VCaP (cell line): Measurements from ENCODE around the gene MMP15.

Source experiments
- H3K27ac ChIP-seq: fragments of 450-650 bp; 2 replicates; pipeline ENCODE4 v1.5.1; 2017
- TF ChIP-seq, protein P1 (sequence below): fragments of 450-650 bp; conservative IDR thresholded peaks from 2 replicates; pipeline ENCODE4 v1.5.1; 2017; ENCODE audit warnings: mild to moderate bottlenecking, moderate library complexity

MMP15 gene

DNA sequence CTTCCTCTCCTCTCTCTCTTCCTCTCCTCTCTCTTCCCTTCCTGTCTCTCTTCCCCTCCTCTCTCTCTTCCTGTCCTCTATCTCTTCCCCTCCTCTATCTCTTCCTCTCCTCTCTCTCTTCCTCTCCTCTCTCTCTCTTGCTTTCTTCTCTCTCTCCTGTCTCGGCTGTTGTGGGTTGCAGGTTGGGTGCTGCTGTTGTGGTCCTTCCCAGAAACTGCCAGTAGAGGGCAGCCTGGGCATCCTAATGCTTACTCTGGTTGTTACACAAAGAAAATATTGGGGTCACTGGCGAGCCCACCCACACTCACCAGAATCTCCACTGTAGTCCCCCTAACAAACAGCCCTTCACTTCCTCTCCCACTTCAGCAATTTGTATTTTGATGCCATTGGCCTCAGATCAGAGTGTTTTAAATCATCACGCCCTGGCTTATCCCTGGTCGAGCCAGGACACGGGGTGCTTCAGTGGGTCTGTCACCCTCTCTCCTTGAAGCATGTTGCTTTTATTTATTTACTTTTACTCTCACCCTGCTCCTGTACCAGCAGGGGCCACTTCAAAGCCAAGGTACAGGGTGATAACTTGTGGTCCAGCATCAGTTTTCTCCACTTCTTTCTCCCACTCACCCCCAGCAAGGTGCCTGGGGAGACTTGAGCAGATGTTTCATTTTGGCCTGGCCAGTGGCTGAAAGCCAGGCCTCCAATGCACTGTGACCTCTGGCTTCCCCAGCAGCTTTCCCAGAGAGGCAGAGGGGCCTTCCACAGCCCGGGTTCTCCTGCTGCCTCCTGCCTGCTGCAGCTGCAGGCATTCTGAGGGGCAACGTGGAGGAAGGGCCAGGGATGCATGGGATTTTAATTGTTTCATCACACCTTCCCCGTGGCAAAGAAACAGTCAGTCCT, 4.7 kb upstream of the MMP15 start:
- TF ChIP-seq, protein P1, sequence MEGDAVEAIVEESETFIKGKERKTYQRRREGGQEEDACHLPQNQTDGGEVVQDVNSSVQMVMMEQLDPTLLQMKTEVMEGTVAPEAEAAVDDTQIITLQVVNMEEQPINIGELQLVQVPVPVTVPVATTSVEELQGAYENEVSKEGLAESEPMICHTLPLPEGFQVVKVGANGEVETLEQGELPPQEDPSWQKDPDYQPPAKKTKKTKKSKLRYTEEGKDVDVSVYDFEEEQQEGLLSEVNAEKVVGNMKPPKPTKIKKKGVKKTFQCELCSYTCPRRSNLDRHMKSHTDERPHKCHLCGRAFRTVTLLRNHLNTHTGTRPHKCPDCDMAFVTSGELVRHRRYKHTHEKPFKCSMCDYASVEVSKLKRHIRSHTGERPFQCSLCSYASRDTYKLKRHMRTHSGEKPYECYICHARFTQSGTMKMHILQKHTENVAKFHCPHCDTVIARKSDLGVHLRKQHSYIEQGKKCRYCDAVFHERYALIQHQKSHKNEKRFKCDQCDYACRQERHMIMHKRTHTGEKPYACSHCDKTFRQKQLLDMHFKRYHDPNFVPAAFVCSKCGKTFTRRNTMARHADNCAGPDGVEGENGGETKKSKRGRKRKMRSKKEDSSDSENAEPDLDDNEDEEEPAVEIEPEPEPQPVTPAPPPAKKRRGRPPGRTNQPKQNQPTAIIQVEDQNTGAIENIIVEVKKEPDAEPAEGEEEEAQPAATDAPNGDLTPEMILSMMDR = peak; percentile 74
- peak overlapping the region; percentile 84 for H3K27ac ChIP-seq

DNA sequence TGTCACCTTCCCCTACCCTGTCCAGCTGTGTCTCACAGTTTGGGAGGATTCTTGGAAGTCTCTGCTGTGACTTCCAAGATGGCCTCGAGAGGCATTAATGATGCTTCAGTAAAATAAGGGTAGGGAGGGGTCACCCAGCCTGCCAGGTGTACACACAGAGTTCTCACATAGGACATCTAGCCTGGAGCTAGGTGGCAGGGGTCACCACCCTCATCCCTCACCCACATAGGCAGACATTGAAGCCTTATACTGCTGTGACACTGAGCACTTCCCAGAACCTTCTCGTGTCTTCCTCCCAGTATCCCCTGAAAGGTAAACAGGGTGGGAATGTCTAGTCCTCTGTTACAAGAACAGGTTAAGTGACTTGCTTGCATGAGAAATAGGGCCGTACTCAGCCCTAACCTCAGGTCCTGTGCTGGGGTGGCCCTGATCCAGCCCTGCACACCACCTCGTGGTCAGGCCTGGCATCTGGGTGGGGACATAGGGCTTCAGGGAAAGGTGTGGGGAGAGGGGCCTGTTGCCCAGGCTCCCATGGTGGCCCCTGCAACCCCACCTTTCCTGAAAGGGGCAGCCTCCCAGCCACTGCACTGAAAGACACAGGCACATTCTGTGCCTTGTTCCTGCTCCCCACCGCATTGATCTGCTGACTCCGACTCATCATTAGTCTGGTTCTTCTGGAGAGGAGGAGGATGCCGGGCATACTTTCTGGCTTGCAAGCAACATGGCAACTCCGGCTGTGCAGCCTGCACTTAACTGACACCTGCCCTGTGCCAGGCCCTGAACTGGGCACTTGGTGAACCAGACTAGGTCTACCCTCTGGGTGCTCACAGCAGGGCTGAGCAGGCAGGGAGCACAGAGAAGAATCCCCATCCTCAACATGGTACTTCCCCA, 3.6 kb upstream of the MMP15 start:
- peak overlapping the region; percentile 84 for H3K27ac ChIP-seq
- TF ChIP-seq, protein P1 = no peak

DNA sequence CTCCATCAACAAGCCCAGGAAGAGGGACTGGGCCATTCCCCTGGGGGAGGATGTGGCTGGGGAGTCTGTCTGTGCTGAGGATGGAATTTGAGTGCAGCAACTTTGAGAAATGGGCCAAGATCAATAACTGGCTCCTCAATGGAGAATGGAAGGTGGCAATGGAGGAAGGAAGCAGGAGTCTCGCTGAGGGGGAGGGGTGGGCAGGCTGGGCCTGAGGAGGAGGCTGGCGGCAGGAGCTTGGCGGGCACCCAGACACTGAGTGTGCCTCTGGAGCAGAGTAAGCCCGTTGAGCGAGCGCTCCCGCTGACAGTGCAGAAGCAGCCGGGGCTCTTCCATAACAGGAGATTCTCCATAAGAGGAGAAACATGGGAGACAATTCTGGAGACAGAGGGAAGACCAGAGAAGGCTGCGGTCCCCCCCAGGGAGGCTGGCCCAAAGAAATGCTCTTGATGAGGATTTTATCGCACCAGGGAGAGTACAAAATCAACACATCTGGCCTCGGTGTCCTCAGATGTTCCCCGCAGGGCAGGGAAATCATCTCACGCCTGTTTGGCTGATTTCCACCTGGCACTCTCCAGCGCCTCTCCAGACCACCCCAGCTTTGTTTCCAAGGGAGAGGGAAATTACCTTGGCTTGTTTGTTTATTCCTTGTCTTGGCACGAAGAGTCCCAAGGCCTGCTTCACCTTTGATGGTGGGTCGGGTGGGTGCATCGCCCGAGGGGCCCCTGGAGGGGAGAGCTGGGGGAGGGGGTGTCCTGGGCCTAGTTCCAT, 2.8 kb upstream of the MMP15 start:
- H3K27ac ChIP-seq = peak overlapping the region; percentile 84
- TF ChIP-seq, protein P1 = no peak

DNA sequence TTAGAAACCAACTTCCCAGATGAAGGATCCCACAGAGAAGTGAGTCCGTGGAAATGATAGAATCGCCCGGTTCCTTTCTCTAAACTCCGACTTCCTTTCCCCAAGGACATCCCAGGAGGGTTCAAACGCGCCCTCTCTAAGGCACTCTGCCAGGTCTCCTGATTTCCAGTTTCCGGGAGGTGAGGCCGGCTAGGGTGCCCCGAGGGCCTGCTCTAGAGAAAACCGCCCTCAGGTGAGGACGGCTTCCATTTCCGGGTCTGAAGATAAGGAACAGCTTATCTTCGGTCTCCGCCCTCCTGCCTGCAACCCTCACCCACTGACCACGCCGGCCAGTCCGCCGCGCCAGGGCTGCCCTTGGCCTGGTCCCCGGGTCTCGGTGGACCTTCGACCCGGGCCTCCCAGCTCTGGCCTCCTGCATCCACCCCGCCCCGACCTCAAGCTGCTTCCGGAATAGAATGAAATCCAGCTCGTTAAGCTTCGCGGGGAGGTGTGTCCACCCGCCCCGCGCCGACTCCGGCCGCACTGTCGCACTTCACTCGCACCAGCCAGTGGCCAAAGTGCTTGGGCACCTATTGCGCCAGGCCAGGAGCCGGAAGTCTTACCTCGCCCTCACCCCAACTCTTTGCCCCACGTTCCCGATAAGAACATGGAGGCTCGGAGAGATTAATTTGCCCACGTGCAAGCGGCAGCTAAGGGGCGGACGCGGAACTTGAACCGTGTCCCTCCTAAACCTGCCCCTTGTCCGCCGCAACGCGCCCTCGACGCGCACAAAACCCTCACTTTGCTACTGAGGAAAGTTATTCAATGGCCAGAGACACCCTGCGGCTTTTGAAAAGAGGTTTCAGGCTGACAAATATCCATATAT, 836 bp upstream of the MMP15 start:
- H3K27ac ChIP-seq = peak overlapping the region; percentile 84
- TF ChIP-seq, protein P1 = no peak

DNA sequence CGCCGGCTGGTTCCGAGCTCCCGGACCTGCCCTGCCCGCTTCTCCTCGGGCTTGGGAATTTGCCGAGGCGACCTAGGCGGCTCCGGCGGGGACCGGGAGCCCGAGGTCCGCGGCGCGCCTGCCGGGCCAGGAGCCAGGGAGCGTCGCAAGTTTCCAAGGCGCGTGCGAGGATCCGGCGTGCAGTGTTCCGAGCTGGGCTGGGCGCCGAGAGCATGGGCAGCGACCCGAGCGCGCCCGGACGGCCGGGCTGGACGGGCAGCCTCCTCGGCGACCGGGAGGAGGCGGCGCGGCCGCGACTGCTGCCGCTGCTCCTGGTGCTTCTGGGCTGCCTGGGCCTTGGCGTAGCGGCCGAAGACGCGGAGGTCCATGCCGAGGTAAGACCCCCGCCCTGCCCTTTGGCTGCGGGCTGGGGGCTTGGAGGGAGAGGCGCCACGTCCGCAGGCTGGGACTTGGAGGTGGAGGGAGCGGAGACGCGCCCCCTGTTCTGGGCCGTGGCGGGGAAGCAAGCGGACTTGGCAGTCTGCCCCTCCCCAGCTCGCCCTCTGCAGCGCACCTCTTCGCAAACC, 668 bp downstream of the MMP15 start:
- TF ChIP-seq, protein P1 = no peak
- peak overlapping the region; percentile 84 for H3K27ac ChIP-seq

DNA sequence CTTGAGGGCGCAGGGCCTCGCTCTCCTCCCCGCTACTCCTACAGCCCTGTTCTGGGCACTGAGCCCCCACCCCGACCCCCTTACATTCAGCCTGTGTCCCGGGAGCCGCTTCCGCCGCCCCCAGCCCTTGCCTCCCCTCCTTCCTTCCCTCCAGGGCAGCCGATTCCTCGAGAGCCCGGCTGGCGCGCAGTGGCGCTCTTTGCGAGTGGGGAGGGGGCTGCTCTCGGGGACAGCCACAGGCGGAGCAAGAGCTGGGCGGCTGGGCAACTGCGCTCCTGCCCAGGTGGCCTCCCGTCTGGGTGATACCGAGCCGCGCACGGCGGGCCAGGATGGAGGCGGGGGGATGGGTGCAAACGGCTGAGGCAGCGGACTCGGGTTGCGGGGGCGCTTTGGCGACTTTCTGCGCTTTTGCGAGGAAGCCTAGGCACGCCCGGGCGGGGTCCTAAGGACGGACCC, 1.2 kb downstream of the MMP15 start:
- TF ChIP-seq, protein P1 = 0 out of 2 replicates have a peak, but pooled peaks have one; percentile 25
- H3K27ac ChIP-seq = peak overlapping the region; percentile 84
